HEK293 (cell line): ENCODE data around the gene TPD52L2.

Experiments used
- CTCF ChIA-PET: fragments of 350-600 bp; formaldehyde crosslinking; extraction: SDS; loops from one replicate; lab custom pipeline; 2021; ENCODE audit warnings: antibody characterized with exemption; lab: Yijun Ruan, JAX
- POLR2A ChIA-PET: fragments of 300-600 bp; formaldehyde crosslinking; extraction: SDS; loops from one replicate; lab custom pipeline; 2020; ENCODE audit warnings: antibody characterized with exemption, inconsistent platforms; lab: Yijun Ruan, JAX
- H3K27ac ChIP-seq: fragments of 200-500 bp; sonication (Bioruptor generic); 2 replicates; pipeline ENCODE4 v1.5.1; 2014; ENCODE audit warnings: low read depth, low read length, control low read depth, inconsistent platforms; ENCODE audit errors: extremely low read depth
- H3K36me3 ChIP-seq, 2 experiments: fragments of 200-500 bp in 1 of 2; sonication (Bioruptor generic) in 1 of 2; 1 replicate in 1 of 2; 2 replicates in 1 of 2; pipeline ENCODE4 v1.5.1; 2014 to 2017; ENCODE audit warnings: inconsistent platforms in 2 of 2, low read length in 2 of 2; ENCODE audit not compliant: control insufficient read depth in 2 of 2, insufficient read depth in 1 of 2
- H3K4me1 ChIP-seq: fragments of 200-500 bp; sonication (Bioruptor generic); 2 replicates; pipeline ENCODE4 v1.5.1; 2014; ENCODE audit warnings: mild to moderate bottlenecking, low read length, inconsistent platforms; ENCODE audit not compliant: control insufficient read depth, insufficient read depth
- H3K4me3 ChIP-seq: 2 replicates; pipeline ENCODE4 v1.5.1; 2011; ENCODE audit warnings: low read depth, mild to moderate bottlenecking, control low read depth, low read length, moderate library complexity
- H3K9me3 ChIP-seq: fragments of 200-500 bp; sonication (Bioruptor generic); 2 replicates; pipeline ENCODE4 v1.5.1; 2014; ENCODE audit warnings: low read depth, low read length, inconsistent platforms; ENCODE audit not compliant: control insufficient read depth, insufficient read depth
- GLIS1 ChIP-seq: fragments of 450-650 bp; formaldehyde crosslinking; IDR thresholded peaks from 2 replicates; pipeline ENCODE4 v1.5.1; 2016; ENCODE audit warnings: missing biosample characterization, missing genetic modification characterization
- MYNN ChIP-seq: fragments of 450-650 bp; formaldehyde crosslinking; IDR thresholded peaks from 2 replicates; pipeline ENCODE4 v1.5.1; 2016; ENCODE audit warnings: missing biosample characterization, missing genetic modification characterization, borderline replicate concordance
- WT1 ChIP-seq: fragments of 450-650 bp; formaldehyde crosslinking; IDR thresholded peaks from 2 replicates; pipeline ENCODE4 v1.5.1; 2016; ENCODE audit warnings: missing biosample characterization, missing genetic modification characterization
- ZEB2 ChIP-seq: fragments of 450-650 bp; formaldehyde crosslinking; IDR thresholded peaks from 2 replicates; pipeline ENCODE4 v1.5.1; 2016; ENCODE audit warnings: missing biosample characterization, missing genetic modification characterization
- ZNF155 ChIP-seq: fragments of 450-650 bp; formaldehyde crosslinking; IDR thresholded peaks from 2 replicates; pipeline ENCODE4 v1.5.1; 2016; ENCODE audit warnings: missing biosample characterization, missing genetic modification characterization
- ZNF157 ChIP-seq: fragments of 450-650 bp; formaldehyde crosslinking; IDR thresholded peaks from 2 replicates; pipeline ENCODE4 v1.5.1; 2016; ENCODE audit warnings: missing biosample characterization, missing genetic modification characterization
- ZNF266 ChIP-seq: fragments of 450-650 bp; formaldehyde crosslinking; IDR thresholded peaks from 2 replicates; pipeline ENCODE4 v1.5.1; 2016; ENCODE audit warnings: missing biosample characterization, missing genetic modification characterization, low read depth
- ZNF416 ChIP-seq: fragments of 450-650 bp; formaldehyde crosslinking; IDR thresholded peaks from 2 replicates; pipeline ENCODE4 v1.5.1; 2016; ENCODE audit warnings: missing biosample characterization, missing genetic modification characterization
- ZNF558 ChIP-seq: fragments of 450-650 bp; formaldehyde crosslinking; IDR thresholded peaks from 2 replicates; pipeline ENCODE4 v1.5.1; 2016; ENCODE audit warnings: missing biosample characterization, missing genetic modification characterization
- ZNF600 ChIP-seq: fragments of 450-650 bp; formaldehyde crosslinking; IDR thresholded peaks from 2 replicates; pipeline ENCODE4 v1.5.1; 2016; ENCODE audit warnings: missing biosample characterization, missing genetic modification characterization
- ZNF747 ChIP-seq: fragments of 450-650 bp; formaldehyde crosslinking; IDR thresholded peaks from 2 replicates; pipeline ENCODE4 v1.5.1; 2016; ENCODE audit warnings: missing biosample characterization, missing genetic modification characterization
- TF ChIP-seq, protein P1 (sequence below): fragments of 450-650 bp; formaldehyde crosslinking; conservative IDR thresholded peaks from 2 replicates; pipeline ENCODE4 v1.5.1; 2016; ENCODE audit warnings: low read depth, missing biosample characterization, missing genetic modification characterization
- TF ChIP-seq, protein P2 (sequence below): fragments of 450-650 bp; formaldehyde crosslinking; IDR thresholded peaks from 2 replicates; pipeline ENCODE4 v1.5.1; 2016; ENCODE audit warnings: missing biosample characterization, missing genetic modification characterization
- TF ChIP-seq, protein P3 (sequence below): fragments of 450-650 bp; formaldehyde crosslinking; optimal IDR thresholded peaks from 2 replicates; pipeline ENCODE3; 2016; ENCODE audit warnings: missing biosample characterization, mild to moderate bottlenecking, missing genetic modification characterization

The TPD52L2 gene

DNA sequence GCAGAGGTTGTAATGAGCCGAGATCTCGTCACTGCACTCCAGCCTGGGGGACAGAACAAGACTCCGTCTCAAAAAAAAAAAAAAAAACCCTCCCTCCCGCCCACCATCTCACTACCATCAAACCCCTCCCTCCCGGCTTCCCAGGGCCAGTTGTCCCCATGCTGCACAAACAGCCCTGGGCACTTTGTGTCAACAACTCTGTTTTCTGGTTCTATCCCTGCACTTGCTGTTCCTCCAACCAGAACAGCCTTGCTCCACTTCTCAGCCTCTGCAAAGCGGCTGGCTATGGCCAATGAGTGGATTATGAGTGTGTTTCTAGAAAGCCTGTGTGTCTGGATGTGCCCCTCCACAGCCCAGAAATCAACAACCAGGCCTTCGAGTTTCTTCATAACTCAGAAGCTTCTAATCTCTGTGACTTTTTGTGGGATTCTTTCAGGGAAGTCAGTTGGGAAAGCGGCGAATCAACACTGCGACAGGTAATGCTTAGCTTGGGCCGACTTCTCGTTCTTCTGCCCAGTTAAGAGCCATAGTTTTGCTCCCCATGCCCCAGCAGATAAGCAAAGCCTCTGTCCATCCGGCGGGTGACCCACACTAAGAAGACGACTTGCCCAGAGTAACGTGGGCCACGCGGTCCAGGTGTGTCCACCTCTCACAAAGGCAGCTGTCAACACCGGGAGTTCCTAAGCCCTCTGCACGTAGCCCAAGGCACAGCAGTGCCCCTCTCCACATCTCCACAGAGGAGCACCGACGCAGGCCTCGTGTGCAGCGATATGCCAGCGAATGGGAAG, 39.5 kb upstream of the TPD52L2 start (continued):
- TF ChIP-seq, protein P1, sequence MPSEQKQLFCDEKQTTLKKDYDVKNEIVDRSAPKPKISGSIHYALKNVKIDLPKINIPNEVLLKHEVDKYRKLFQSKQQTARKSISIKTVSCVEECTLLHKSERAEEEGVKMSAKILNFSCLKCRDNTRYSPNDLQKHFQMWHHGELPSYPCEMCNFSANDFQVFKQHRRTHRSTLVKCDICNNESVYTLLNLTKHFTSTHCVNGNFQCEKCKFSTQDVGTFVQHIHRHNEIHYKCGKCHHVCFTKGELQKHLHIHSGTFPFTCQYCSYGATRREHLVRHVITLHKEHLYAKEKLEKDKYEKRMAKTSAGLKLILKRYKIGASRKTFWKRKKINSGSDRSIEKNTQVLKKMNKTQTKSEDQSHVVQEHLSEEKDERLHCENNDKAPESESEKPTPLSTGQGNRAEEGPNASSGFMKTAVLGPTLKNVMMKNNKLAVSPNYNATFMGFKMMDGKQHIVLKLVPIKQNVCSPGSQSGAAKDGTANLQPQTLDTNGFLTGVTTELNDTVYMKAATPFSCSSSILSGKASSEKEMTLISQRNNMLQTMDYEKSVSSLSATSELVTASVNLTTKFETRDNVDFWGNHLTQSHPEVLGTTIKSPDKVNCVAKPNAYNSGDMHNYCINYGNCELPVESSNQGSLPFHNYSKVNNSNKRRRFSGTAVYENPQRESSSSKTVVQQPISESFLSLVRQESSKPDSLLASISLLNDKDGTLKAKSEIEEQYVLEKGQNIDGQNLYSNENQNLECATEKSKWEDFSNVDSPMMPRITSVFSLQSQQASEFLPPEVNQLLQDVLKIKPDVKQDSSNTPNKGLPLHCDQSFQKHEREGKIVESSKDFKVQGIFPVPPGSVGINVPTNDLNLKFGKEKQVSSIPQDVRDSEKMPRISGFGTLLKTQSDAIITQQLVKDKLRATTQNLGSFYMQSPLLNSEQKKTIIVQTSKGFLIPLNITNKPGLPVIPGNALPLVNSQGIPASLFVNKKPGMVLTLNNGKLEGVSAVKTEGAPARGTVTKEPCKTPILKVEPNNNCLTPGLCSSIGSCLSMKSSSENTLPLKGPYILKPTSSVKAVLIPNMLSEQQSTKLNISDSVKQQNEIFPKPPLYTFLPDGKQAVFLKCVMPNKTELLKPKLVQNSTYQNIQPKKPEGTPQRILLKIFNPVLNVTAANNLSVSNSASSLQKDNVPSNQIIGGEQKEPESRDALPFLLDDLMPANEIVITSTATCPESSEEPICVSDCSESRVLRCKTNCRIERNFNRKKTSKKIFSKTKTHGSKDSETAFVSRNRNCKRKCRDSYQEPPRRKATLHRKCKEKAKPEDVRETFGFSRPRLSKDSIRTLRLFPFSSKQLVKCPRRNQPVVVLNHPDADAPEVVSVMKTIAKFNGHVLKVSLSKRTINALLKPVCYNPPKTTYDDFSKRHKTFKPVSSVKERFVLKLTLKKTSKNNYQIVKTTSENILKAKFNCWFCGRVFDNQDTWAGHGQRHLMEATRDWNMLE = no peak
- TF ChIP-seq GLIS1 = no peak
- TF ChIP-seq ZEB2 (tag by site-specific recombination) = no peak
- no peak for TF ChIP-seq MYNN

DNA sequence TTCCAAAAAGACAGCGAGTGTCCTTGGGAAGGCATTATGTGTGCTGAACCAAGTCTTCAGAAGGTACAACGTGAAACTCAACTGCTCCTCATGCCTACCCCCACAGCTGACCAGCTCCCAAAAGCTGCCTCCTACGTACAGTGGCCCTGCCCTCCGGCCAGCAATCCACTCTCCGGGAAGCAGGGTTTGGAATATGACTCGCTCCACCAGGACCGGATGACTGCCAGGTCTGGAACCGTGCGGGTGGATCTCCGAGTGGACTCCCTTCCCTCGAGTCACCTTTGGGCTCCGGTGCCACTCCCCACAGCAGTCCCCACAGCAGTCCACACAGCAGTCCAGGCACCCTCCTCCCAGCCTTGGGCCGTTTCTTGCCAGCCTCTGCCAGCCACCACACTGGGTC, 38.3 kb upstream of the TPD52L2 start:
- CTCF ChIA-PET = no interaction called here
- Histone ChIP-seq H3K36me3 (no peaks in the 10 kb centered on the region), H3K4me1 (no peaks in the 10 kb centered on the region), H3K9me3 (no peaks in the 10 kb centered on the region), H3K27ac (no peak overlapping the region), H3K4me3 (no peak overlapping the region)
- TF ChIP-seq ZNF558 (tag by site-specific recombination) = no peak
- no peak for TF ChIP-seq ZEB2 (tag by site-specific recombination)
- TF ChIP-seq ZNF600 (tag by site-specific recombination) = peak; percentile 21; the same call in 1 of the 2 replicates
- no peak for TF ChIP-seq ZNF747 (tag by site-specific recombination)
- POLR2A ChIA-PET = interaction anchor here (2.7 kb wide), 1 partner anchor 38 kb away, joined by 6 read pairs; the partner anchor contains the start of gene TPD52L2

DNA sequence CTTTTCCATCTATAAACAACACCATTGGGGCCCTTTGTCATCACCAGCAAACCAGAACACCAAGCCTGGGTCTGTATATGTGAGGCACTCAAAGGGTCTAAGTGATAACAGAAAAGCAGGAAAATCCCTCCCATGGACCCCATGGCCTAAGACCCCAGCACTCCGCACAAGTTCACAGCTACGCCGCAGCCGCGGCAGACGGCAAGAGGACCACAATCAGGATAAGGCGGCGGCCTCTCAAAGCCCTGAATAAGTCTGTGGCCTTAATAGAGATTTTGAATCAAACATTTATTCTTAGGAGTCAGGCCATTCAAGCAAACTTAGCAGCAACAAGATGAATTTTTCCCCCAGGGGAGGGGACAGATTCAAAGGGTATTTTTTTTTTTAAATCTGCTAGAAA, 36.9 kb upstream of the TPD52L2 start:
- H3K27ac ChIP-seq = no peak overlapping the region
- H3K4me3 ChIP-seq = no peak overlapping the region
- POLR2A ChIA-PET = no interaction called here
- TF ChIP-seq WT1 (tag by site-specific recombination) (no peak), ZNF266 (tag by site-specific recombination) (no peak), ZNF155 (no peak), ZNF416 (tag by site-specific recombination) (no peak), ZNF157 (tag by site-specific recombination) (no peak)
- TF ChIP-seq, protein P2, sequence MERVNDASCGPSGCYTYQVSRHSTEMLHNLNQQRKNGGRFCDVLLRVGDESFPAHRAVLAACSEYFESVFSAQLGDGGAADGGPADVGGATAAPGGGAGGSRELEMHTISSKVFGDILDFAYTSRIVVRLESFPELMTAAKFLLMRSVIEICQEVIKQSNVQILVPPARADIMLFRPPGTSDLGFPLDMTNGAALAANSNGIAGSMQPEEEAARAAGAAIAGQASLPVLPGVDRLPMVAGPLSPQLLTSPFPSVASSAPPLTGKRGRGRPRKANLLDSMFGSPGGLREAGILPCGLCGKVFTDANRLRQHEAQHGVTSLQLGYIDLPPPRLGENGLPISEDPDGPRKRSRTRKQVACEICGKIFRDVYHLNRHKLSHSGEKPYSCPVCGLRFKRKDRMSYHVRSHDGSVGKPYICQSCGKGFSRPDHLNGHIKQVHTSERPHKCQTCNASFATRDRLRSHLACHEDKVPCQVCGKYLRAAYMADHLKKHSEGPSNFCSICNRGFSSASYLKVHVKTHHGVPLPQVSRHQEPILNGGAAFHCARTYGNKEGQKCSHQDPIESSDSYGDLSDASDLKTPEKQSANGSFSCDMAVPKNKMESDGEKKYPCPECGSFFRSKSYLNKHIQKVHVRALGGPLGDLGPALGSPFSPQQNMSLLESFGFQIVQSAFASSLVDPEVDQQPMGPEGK (tag by site-specific recombination) = no peak
- TF ChIP-seq, protein P3, sequence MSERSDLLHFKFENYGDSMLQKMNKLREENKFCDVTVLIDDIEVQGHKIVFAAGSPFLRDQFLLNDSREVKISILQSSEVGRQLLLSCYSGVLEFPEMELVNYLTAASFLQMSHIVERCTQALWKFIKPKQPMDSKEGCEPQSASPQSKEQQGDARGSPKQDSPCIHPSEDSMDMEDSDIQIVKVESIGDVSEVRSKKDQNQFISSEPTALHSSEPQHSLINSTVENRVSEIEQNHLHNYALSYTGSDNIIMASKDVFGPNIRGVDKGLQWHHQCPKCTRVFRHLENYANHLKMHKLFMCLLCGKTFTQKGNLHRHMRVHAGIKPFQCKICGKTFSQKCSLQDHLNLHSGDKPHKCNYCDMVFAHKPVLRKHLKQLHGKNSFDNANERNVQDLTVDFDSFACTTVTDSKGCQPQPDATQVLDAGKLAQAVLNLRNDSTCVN (tag by site-specific recombination) = no peak
- H3K4me1 ChIP-seq = no peaks in the 10 kb centered on the region
- no peaks in the 10 kb centered on the region for H3K9me3 ChIP-seq
- CTCF ChIA-PET = no interaction called here
- no peaks in the 10 kb centered on the region for H3K36me3 ChIP-seq
